Activated naive CD4-positive, alpha-beta T cell treated with Interleukin-2 at 50 U/mL for 16 hours (primary cell): ENCODE results near the gene PIP4K2A.
"Not testable (repeated sequence)": the region's sequence is repeated elsewhere in the genome, so short reads cannot be mapped to it uniquely, and the experiment has no call there.

Source experiments
- DNase-seq: peaks from one replicate; pipeline ENCODE4 v3.0.0-alpha.2; 2020

Gene PIP4K2A

DNA sequence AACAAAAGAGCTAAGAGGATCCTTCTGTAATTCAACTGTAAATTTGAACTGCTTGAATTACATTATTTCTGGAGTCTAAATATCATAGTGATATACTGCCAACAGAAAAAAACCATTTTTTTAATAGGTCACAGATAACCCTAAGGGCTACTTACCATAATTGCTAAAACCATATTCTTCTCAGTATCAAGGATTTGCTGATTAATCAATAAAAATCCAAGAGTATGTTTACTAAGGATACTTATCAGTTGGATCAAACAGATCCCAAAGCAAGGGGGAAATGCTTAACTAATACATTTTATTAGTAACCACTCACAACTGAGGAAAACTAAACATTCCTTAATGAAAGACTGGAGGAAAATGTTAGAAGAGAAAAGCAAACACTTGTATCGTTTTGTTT is 166.0 kb downstream of the PIP4K2A start:
- no peak for DNase-seq

DNA sequence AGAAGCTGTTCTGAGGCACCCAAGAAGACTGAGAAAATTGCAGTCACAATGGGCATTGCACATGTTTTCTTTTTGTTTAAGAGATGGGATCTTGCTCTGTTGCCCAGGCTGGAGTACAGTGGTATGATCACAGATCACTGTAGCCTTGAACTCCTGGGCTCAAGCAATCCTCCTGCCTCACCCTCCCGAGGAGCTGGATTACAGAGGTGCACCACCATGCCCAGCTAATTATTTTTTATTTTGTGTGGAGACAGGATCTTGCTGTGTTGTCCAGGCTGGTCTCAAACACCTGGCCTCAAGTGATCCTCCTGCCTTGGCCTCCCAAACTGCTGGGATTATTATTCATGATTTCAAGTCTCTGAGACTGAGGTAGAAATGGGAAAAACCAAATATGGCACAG is 168.7 kb downstream of the PIP4K2A start:
- DNase-seq: no peak

DNA sequence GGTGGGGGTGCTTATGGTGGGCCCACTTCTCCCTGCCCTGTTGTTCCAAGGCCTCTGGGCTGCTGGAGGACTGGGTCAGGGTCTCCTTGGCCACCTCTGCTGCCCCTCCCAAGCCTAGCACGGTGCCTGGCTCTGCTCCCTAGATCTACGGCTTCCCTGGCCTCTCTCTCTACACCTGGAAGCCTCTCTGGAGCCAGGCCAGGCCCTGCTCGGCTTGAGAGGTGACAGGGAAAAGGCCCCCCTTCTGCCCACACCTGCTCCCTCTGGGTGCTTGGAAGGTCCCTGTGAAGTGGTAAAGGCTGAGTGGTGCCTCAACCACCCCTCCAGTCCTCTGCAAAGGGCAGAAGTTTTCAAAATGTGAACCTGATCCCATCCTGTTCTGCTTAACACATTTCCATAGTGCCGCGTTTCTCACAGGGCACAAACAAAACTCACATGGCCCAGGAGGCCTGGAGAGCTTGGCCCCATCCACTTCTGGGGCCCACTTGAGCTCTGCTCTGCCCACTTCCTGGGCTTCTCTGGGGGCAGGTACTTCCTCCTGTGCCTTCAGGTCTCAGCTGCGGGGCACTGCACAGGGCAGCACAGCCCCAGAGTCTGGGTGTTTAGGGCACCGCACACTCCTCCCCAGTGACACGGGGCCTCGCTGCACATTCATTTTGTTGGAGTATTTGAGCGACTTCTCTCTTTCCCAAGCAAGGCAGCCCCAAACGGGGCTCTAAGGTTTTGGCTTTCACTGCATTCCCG is 169.9 kb downstream of the PIP4K2A start:
- DNase-seq: no peak

DNA sequence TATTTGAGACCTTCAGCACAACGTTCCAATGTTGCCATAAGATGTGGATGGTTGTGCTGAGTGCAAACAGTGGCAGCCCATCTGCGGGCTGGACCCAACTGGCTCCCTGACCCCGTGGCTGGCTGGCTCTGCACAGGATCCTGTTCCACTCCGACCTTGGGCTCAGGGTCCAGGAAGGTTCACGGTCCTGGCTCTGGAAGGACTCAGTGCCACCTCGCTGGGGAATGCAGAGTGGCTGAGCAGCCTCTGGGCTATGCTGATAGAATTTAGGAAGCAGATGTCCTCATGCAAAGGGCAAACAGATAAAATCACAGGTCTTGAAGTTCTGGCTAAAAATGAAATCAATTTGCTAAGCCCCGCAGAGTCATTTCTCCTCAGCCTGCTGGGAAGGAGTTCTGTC is 171.6 kb downstream of the PIP4K2A start:
- DNase-seq: no peak

DNA sequence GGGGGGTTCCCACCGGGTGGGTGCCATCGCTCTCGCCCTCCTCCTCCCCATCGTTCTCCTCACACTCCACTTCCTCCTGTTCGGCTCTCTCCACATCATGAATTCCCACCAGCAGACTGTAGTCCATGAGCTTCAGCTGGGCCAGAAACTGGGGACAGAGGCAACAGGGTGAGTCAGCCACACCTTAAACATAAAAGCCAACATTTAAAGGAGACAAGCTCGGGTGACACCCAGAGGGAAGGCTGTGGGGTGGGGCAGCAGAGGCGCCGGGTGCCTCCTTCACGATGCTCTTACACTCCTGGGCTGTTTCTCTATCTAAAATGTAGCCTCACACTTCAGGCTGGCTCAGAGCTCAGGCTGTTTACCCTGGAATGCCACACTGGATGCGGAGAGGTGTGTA is 172.5 kb downstream of the PIP4K2A start:
- no peak for DNase-seq

DNA sequence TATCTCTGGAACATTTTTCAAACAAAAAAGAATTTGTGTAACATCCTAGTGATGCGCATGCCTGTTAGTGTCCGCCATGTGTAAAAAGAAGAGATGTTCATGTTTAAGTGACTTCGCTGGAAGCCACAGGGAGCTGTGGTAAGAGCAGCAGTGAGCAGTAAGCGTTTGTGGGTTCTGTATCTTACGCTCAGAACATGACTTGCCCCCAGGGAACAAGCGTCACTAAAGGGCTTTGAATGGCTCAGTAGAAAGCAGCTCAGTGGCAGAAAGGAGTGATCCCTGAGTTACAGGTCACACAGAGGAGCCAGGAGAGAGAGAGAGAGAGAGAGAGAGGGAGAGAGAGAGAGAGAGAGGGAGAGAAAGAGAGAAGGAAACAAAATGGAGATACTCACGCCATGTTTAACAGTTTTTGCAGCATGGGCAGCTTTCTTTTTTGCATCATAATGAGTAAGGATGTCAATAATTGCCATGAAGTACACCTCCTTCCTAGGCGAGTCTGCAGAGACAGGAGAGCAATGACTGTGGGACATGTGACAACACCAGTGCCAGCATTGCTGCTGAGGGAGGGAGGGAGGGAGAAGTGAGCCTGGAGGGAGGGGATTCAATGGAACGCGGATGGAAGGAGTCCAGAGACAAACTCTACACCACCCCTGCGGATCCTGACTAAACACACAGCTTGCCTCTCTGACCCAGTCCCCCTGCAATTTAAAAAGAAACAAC is 174.6 kb downstream of the PIP4K2A start:
- DNase-seq: no peak

DNA sequence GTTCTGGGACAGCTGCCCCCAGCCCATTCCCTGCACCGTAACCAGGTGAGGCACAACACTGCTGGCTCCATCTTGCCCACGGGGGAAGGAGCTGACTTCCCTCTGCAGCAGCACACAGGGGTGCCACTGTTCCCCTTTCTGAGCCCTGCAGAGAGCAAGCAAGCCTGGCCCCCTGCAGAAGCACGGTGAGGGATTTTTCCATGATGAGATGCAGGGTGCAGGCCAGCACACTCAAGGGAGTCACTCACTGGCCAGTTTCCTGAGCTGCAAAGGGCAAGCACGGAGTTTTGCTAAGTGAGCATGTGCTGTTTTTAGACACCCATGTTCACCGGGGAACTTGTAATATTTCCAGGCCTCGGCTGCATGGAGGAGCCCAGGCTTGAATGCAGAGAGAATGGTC is 176.6 kb downstream of the PIP4K2A start:
- DNase-seq: no peak

DNA sequence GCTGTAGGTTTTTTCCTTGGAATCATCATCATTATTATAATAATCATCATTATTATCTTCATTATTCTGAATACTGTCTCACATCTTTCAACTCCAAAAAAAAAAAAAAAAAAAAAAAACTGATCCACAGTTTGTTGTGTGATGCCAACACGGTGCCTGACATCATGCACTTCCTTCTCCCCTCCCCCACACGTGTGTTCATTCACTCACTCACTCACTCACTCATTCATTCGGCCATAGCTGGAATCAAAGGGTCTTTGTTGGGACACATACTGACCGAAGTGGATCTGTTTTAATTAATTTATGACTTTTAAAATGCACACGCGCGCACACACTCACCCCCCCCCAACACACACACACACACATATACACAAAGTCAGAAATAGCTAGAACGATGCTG is 177.8 kb downstream of the PIP4K2A start:
- no peak for DNase-seq

DNA sequence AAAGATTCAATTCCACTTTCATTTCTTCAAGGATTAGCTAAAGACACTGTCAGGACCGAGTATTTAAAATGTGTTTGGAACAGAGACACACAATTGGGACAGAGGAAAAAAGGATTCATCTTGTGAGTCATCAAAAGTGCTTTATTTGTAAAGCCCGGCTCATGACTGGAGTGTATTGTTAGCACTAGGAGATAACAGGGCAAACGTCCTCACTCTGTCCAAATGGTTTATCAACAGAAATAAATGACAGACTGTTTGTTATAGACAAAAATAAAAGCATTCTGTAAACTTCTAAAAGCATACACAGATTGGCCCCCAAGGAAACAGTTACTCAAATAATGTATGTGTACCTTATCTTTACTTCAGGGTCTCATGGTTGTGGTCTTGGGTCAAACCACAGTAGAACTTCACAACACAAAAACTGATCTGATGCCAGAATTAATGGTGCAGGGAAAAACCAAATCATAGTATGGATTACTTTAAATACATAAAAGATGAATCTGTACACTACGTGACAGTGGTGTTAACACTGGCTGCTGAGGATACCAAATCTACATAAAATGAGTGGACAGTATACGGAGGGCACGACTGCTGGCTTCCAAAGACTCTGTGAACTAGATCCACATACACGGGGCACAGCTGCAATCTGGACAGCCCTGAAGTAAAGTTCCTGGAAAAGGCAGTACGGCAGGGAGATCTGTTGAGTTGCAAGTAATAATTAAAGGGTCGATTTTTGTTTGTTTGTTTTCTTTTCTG is 179.4 kb downstream of the PIP4K2A start:
- DNase-seq: no peak

DNA sequence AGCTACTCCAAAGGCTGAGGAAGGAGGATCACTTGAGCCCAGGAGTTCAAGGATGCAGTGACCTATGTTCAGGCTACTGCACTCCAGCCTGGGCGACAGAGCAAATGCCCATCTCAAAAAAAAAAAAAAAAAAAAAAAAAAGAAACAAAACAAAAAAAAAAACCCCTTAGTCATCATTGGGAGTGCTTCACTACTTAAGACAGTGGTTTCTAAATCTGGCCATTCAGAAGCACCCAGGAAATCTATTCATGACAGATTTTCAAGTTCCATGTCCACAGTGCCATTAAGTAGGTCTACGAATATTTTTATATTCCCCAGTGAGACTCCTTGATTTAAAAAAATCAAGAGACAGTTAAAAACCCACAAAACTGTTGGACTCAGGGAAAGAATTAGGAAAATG is 182.9 kb downstream of the PIP4K2A start:
- no peak for DNase-seq

DNA sequence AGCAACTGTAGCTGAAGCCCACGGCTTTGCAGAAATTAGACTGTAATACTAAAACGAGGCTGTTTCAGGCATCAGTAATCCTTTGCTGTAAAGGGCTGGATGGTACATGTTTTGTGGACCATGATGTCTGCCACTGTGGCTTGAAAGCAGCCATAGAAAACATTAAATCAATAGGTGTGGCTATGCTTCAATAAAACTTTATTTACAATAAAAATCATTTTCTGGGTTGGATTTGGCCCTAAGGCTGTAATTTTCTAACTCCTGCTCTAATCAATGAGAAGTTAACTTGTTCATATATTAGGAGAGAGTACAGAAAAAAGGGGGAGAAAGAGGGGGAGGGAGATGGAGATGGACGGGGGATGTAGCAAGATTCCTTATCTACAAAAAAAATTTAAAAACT is 183.4 kb downstream of the PIP4K2A start:
- no peak for DNase-seq

DNA sequence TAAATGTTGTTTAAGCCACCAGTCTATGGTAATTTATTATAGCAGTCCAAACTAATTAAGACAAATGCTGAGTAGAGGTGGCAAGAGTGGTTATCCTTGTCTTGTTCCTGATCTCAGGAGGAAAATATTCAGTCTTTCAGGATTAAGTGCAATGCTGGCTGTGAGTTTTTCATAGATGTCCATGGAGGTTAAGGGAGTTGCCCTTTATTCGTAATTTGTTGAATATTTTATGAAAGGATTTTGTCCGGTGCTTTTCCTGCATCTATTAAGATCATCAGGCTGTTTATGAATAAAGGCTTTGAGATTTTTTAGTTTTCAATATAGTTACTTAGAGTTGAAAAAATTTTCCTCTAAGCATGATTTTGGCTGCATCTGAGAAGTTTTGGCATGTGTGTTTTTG is 186.9 kb downstream of the PIP4K2A start:
- no peak for DNase-seq

DNA sequence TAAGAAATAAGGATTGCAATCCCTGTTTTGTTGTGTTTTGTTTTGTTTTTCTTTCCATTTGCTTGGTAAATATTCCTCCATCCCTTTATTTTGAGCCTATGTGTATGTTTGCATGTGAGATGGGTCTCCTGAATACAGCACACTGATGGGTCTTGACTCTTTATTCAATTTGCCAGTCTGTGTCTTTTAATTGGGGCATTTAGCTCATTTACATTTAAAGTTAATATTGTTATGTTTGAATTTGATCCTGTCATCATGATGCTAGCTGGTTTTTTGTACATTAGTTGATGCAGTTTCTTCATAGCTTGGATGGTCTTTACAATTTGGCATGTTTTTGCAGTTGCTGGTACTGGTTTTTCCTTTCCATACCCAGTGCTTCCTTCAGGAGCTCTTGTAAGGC is 190.0 kb downstream of the PIP4K2A start:
- DNase-seq: not testable (repeated sequence)

DNA sequence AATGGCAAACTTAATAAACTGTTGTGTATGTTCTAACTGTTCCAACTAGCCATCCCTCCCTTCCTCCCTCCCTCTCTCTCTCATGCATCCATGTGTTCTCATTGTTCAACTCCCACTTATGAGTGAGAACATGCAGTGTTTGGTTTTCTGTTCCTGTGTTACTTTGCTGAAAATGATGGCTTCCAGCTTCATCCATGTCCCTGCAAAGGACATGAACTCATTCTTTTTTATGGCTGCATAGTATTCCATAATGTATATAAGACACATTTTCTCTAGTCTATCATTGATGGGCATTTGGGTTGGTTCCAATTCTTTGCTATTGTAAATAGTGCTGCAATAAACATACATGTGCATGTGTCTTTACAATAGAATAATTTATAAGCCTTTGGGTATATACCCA is 193.7 kb downstream of the PIP4K2A start:
- DNase-seq: not testable (repeated sequence)

DNA sequence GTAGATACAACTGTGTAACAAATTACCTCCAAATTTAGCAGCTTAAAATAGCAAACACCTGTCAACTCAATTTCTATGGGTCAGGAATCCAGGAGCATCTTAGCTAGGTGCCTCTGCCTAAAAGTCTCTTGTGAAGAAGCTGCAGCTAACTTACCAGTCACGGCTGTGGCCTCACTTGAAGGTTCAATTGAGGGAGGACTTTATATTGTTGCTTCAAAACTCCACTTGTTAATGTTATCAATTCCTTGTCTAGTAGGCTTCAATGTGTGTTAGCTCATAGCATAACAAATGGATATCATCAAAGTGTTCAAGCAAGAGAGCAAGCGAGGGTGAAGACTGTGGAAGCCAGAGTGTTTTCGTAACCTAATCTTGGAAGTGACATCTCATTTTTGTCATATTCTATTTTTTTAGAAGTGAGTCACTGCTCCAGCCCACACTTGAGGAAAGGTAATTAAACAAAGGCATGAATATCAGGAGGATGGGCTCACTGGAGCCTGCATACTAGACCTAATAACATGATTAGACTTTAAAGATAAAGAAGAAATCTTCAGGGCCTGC is 196.1 kb downstream of the PIP4K2A start:
- no peak for DNase-seq

DNA sequence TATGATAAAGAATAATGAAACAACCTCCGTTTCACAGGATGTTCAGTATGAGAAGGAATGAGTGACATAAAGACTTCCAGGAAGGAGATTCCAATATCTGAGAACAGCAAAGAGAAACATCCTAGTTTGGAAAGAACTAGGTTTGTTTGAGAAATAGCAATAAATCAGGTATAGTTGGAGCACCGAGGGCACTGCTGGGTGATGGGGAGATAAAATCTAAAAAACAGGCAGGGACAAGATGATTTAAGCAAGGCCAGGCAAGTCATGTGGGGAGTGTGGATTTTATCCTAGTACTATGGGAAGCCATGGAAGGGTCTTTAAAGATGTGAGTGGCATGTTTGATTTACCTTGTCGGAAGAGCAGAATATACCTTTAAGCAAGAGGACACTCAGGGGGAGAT is 199.4 kb downstream of the PIP4K2A start:
- DNase-seq: no peak

DNA sequence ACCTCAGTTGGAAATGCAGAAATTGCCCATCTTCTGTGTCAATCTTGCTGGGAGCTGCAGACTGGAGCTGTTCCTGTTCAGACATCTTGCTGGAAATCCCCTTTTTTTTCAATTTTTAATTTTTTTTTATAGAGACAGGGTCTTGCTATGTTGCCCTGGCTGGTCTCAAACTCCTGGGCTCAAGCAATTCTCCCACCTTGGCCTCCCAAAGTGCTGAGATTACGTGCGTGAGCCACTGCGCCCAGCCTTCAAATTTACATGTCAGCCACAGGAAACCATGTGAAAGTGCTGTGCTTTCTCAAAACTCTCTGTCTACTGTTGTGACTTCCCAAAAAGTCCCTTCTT is 200.0 kb downstream of the PIP4K2A start:
- DNase-seq: not testable (repeated sequence)

DNA sequence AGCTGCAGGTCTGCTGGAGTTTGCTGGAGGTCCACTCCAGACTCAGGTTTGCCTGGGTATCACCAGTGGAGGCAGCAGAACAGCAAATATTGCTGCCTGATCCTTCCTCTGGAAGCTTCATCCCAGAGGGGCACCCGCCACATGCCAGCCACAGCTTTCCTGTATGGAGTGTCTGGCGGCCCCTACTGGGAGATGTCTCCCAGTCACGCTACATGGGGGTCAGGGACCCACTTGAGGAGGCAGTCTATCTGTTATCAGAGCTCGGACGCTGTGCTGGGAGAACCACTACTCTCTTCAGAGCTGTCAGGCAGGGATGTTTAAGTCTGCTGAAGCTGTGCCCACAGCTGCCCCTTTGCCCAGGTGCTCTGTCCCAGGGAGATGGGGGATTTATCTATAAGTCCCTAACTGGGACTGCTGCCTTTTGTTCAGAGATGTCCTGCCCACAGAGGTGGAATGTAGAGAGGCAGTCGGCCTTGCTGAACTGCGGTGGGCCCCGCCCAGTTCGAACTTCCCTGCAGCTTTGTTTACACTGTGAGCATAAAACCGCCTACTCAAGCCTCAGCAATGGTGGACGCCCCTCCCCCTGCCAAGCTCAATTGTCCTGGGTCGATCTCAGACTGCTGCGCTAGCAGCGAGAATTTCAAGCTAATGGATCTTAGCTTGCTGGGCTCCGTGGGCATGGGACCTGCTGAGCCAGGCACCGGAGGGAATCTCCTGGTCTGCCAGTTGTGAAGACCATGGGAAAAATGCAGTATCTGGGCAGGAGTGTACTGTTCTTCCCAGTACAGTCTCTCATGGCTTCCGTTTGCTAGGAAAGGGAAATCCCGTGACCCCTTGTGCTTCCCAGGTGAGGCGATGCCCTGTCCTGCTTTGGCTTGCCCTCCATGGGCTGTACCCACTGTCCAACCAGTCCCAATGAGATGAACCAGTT is 200.6 kb downstream of the PIP4K2A start:
- not testable (repeated sequence) for DNase-seq

DNA sequence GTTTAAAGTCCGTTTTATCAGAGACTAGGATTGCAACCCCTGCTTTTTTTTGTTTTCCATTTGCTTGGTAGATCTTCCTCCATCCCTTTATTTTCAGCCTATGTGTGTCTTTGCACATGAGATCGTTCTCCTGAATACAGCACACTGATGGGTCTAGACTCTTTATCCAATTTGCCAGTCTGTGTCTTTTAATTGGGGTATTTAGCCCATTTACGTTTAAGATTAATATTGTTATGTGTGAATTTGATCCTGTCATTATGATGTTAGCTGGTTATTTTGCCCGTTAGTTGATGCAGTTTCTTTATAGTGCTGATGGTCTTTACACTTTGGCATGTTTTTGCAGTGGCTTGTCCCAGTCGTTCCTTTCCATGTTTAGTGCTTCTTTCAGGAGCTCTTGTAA is 202.4 kb downstream of the PIP4K2A start:
- DNase-seq: not testable (repeated sequence)

DNA sequence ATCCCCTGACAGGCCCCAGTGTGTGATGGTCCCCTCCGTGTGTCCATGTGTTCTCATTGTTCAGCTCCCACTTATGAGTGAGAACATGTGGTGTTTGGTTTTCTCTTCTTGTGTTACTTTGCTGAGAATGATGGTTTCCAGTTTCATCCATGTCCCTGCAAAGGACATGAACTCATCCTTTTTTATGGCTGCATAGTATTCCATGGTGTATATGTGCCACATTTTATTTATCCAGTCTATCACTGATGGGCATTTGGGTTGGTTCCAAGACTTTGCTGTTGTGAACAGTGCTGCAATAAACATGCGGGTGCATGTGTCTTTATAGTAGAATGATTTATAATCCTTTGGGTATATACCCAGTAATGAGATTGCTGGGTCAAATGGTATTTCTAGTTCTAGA is 206.2 kb downstream of the PIP4K2A start:
- DNase-seq: not testable (repeated sequence)

DNA sequence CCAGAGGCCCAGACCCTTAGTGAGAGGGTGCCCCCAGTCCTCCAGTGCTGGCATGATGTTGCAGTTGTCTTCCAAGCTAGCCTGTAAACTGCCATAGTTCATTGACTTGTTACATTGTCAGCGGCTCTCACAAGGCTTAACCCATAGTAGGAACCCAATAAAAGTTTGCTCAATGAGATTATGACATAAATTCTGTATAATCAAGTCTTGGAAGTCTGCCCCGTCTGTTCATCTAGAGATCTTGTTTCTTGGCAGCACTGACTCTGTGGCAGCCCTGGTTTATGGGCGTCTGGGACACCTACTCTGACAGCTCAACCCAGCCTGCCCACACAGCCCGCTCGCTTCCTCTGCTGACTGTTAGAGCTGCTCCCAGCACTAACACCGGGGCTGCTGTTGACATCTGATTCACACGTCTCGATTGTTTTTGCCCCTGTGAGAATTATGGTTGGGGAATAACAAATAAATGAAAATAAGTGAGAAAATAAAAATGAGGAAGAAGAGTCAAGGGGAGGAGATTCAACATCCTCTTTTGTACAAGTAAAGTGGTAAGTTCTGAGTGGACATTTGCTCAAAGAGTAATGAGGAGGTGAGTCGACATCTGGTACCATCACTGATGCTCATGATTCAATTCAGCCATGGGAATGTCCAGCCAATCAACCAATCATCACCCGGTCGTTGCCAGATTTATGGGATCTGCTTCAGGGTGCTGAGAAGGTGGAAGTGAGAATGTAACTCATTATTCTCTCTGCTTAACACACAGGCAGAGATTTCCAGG is 208.3 kb downstream of the PIP4K2A start:
- DNase-seq: peak; percentile 45

DNA sequence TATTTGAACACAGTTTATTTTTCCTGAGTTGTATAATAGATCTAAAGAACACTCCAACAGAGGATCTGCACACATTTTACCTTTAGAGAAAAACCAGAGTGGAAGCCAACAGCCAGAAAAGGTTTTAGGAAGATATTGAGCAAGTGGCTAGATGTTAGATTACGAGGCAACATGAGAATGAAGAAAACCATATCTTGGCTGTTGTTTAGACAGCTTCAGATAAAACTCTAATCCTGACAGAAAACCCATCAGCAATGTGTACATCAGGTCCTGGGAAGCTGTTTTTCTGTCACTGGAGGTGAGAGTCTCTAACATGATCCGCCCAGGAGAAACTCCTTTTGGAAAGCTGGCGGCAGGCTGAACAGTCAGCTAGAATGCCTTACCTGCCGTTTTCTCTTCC is 209.6 kb downstream of the PIP4K2A start:
- no peak for DNase-seq
